Fibroblast of mammary gland (primary cell): ENCODE data around the gene HGF.
A peak's percentile ranks its signal among the peaks of the same experiment; 100 is the strongest.
"Not testable (repeated sequence)": the region's sequence is repeated elsewhere in the genome, so short reads cannot be mapped to it uniquely, and the experiment has no call there.

ENCODE experiments used
- DNase-seq: peaks from one replicate; pipeline ENCODE4 v3.0.0-alpha.2; 2010; ENCODE audit warnings: low read depth
- H3K4me3 ChIP-seq: 2 replicates; pipeline ENCODE4 v1.5.1; 2011; ENCODE audit warnings: low read depth, mild to moderate bottlenecking, low read length, moderate library complexity; ENCODE audit not compliant: control insufficient read depth
- CTCF ChIP-seq: conservative IDR thresholded peaks from 2 replicates; pipeline ENCODE4 v1.5.1; 2011; ENCODE audit warnings: low read depth, low read length, inconsistent platforms; ENCODE audit not compliant: control insufficient read depth, insufficient read depth

The HGF gene

DNA sequence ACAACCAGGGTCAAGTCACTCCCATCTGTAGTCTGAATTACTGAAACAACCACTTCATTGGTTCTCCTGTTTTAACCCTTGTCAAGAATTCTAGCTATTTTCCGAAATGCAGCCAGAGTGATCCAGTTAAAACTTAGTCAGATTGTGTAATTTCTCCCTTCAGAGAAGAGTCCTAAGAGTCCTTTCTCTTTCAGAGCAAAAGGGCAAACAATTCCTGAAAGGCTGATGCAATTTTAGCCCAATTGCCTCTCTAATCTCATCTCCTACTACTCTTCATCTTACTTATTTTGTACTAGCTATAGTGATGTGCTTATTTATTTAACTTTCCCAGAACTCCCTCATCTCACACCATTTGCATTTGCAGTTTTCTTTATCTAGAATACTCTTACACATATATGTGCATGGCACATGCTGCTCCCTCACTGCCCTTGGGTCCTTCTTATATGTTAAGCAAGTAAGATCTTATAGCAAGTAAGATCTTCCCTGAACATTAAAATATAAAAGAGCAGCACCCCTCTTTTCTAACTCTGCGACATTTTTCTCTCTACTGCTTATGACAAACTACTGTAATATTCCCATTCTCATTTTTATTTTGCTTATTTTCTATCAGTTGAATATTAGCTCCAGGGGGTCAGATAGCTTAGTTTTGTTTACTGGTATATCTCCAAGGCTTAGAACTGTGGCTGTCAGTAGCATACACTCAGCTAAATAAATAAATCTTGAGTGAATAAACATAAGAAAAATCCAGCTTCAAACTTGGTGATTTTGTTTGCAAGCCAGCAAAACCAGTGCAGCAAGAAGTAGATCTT is 44.6 kb downstream of the HGF start:
- no peak for TF ChIP-seq CTCF
- H3K4me3 ChIP-seq: no peak overlapping the region
- peak; percentile 48 for DNase-seq

GRCh38 chr7:81722250-81722649 is 47.6 kb downstream of the HGF start:
- H3K4me3 ChIP-seq, DNase-seq: not testable (repeated sequence)

- no peak for TF ChIP-seq CTCF
- peak; percentile 56 for DNase-seq
- no peak overlapping the region for H3K4me3 ChIP-seq
Observed at GRCh38 chr7:81721437-81721836, 48.4 kb downstream of the HGF start.

DNA sequence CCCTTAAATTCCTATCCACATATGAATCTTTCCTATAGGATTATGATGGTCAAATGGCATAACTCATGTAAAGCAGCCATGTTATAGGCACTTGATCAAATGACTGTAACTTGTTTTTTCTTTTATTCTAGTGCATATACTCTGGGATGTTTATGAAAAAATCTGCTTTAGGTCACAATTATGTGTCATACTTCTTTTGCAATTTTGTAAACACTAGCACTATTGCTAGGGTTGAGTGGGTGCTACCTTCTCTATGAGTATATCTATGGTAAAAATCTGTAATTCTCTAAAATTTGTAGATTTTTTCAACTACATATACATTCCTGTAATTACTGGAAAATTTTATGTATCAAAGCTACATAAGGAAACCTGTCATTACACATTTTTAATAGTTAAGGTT is 50.0 kb downstream of the HGF start:
- H3K4me3 ChIP-seq: no peak overlapping the region

GRCh38 chr7:81715984-81716588 is 53.8 kb downstream of the HGF start:
- peak; percentile 43 for DNase-seq

More for the DNA sequence above, 50.0 kb downstream of the HGF start:
- TF ChIP-seq CTCF: no peak
- peak; percentile 52 for DNase-seq

DNA sequence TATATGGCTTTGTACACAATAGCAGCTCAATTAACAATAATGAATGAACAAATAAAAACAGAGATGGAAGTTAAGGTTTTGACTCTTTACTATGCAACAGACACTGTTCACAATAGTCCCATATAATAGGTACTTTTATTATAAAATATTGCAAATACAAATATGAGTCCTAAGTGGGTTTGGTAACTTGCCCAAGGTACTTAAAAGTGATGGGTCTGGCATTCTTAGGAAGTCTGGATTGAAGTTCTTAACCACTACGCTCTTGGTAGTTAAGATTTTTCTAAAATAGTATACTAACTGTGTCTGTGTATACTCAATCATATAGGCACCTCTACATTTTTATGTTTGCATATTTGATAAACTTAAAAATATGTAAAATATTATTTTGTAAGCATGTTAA is 55.5 kb downstream of the HGF start:
- no peak for DNase-seq
- no peak overlapping the region for H3K4me3 ChIP-seq
- no peak for TF ChIP-seq CTCF

More at GRCh38 chr7:81715984-81716588, 53.8 kb downstream of the HGF start:
- TF ChIP-seq CTCF: peak; percentile 10
- no peak overlapping the region for H3K4me3 ChIP-seq

DNA sequence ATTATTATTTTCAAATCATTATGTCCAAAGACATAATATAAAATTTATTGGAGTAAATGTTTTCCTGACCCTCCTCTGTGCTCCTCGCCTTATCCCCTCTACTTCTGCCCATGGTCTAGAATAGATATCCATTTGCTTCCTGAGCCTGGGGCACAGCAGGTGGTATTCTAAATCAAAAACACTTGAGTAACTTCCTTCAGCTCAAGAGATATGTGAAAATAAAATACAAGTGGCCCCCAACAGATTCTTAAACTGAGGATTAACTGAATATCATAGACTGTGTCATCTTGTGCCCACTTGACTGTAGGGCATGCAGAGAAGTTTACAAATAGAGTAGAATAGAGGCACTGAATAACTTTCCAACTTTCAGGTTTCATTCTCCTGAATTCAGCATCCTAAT is 59.1 kb downstream of the HGF start:
- no peak for DNase-seq
- no peak for TF ChIP-seq CTCF
- H3K4me3 ChIP-seq: no peak overlapping the region
